Measurements from ENCODE around the gene ATG3.
"Not testable (repeated sequence)": the region's sequence is repeated elsewhere in the genome, so short reads cannot be mapped to it uniquely, and the experiment has no call there.

DNA sequence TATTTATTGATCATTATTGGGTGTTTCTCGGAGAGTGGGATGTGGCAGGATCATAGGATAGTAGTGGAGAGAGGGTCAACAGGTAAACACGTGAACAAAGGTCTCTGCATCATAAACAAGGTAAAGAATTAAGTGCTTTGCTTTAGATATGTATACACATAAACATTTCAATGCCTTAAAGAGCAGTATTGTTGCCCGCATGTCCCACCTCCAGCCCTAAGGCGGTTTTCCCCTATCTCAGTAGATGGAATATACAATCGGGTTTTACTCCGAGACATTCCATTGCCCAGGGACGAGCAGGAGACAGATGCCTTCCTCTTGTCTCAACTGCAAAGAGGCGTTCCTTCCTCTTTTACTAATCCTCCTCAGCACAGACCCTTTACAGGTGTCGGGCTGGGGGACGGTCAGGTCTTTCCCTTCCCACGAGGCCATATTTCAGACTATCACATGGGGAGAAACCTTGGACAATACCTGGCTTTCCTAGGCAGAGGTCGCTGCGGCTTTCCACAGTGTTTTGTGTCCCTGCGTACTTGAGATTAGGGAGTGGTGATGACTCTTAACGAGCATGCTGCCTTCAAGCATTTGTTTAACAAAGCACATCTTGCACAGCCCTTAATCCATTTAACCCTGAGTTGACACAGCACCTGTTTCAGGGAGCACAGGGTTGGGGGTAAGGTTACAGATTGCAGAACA is 2.6 kb upstream of the ATG3 start:
- not testable (repeated sequence) for TF ChIP-seq CTCF (IDR thresholded peaks at IDR 0.05; ENCODE audit: low read depth, low read length, poor library complexity, severe bottlenecking); EZH2phosphoT487 (IDR thresholded peaks at IDR 0.05; ENCODE audit: borderline replicate concordance, low read length)

Data from DOHH2 (cell line).